ENCODE data around the gene UMODL1. TPM values are rescaled to one million over a fixed set of nuclear protein-coding genes. Genes with fewer than 3 reads are reported as not detected.
A peak's percentile ranks its signal among the peaks of the same experiment; 100 is the strongest.

Gene UMODL1
- total RNA-seq, 1 experiment from 2014 or later: not detected

- DNase-seq: no peak
- Mint-ChIP-seq H3K4me1 (peaks cover 4 to 6% of the 10 kb centered on the region in 2 experiments; a peak in 3 of 4 replicates), H3K9me3 (no peaks in the 10 kb centered on the region), H3K27ac (no peak overlapping the region; a peak in 1 of 7 replicates), H3K4me3 (no peak overlapping the region), H3K27me3 (ENCODE audit: low read depth) (no peaks in the 10 kb centered on the region; the same call in 1 of the 2 replicates), H3K36me3 (ENCODE audit: insufficient read depth in 1 of 3, low read depth in 3 of 3) (no peaks in the 10 kb centered on the region)
- no peak overlapping the region for H2BK20ac ChIP-seq (ENCODE audit: low read depth, low read length, poor library complexity, severe bottlenecking)
- H3K4me2 ChIP-seq (ENCODE audit: insufficient read depth, insufficient read length, low read length): no peak overlapping the region
- no peak overlapping the region for H3K27ac ChIP-seq (ENCODE audit: insufficient read length, low read depth, low read length)
- H3T11ph ChIP-seq (ENCODE audit: low read length): no peak overlapping the region
- WGBS (ENCODE audit: extremely low coverage, insufficient read length, low lambda C conversion rate): no CpG with 5 or more reads among the region's 7 CpGs
- H3K23ac ChIP-seq (ENCODE audit: insufficient read length, low read depth, low read length): no peak overlapping the region
- no peak overlapping the region for H3K14ac ChIP-seq (ENCODE audit: insufficient read depth, low read length)
- TF ChIP-seq CTCF (conservative IDR thresholded peaks at IDR 0.05): peak; percentile 63; the same call in 2 of the 3 replicates
- H2BK120ac ChIP-seq (ENCODE audit: low read depth, low read length, poor library complexity, severe bottlenecking): no peak overlapping the region
- H3K23me2 ChIP-seq (ENCODE audit: insufficient read length, low read depth, low read length, poor library complexity, severe bottlenecking): peaks cover 4% of the 10 kb centered on the region
- H2AFZ ChIP-seq (ENCODE audit: low read length): no peak overlapping the region
- no peak overlapping the region for H2AK5ac ChIP-seq (ENCODE audit: insufficient read length, low read length)
- H2BK15ac ChIP-seq (ENCODE audit: low read depth, low read length): no peak overlapping the region
- no peak overlapping the region for H2BK5ac ChIP-seq (ENCODE audit: insufficient read length, low read length)
- H3K4ac ChIP-seq (ENCODE audit: low read depth, low read length): no peak overlapping the region
- H3K27me3 ChIP-seq (ENCODE audit: insufficient read depth, low read length): no peaks in the 10 kb centered on the region
- H4K8ac ChIP-seq (replicated peaks; ENCODE audit: insufficient read length, low read depth, low read length): no peak overlapping the region
- no peaks in the 10 kb centered on the region for H3K9me3 ChIP-seq (ENCODE audit: control insufficient read depth, low read depth, low read length)
- H2BK12ac ChIP-seq (ENCODE audit: insufficient read length, low read depth, low read length): no peak overlapping the region
- H4K91ac ChIP-seq (ENCODE audit: insufficient read length, low read depth, low read length): no peak overlapping the region
- H3K18ac ChIP-seq (ENCODE audit: insufficient read length, low read depth, low read length): no peak overlapping the region
- no peak overlapping the region for H3K56ac ChIP-seq (ENCODE audit: insufficient read length, low read depth, low read length)
- H3K79me2 ChIP-seq (ENCODE audit: insufficient read depth, low read length): no peaks in the 10 kb centered on the region
- peaks cover 3% of the 10 kb centered on the region; the same call in 1 of the 2 replicates for H3K4me1 ChIP-seq (ENCODE audit: insufficient read depth, low read length)
- no peak overlapping the region for H3K9ac ChIP-seq (ENCODE audit: extremely low read depth, insufficient read length, low read length)
- no peaks in the 10 kb centered on the region for H4K20me1 ChIP-seq (ENCODE audit: control insufficient read depth, insufficient read depth, insufficient read length)
- H3K79me1 ChIP-seq (ENCODE audit: insufficient read depth, low read depth, low read length, poor library complexity, severe bottlenecking): no peaks in the 10 kb centered on the region
- H4K5ac ChIP-seq (ENCODE audit: insufficient read length, low read depth, low read length): no peak overlapping the region
These were observed 93.1 kb downstream of the UMODL1 start for GRCh38 chr21:42164064-42164789.
